HCT116 (cell line): ENCODE data around the gene MAPK4. TPM values are rescaled to one million over a fixed set of nuclear protein-coding genes. Genes with fewer than 3 reads are reported as not detected.

Experiments
- ATAC-seq: fragments of 200-7000 bp; cut with Tn5 transposase; 2 replicates; pipeline ENCODE4 v1.9.1; 2020; ENCODE audit warnings: mild to moderate bottlenecking, moderate library complexity
- BruUV-seq: library from RNA; stranded (reverse); fragments of 400-500 nt; replicated peaks from 2 replicates; lab custom pipeline; 2021; lab: Mats Ljungman, UMichigan
- CTCF ChIA-PET: fragments of 300-600 bp; sonication (Branson Sonifier 250); formaldehyde crosslinking; loops from one replicate; lab custom pipeline; 2021; ENCODE audit warnings: antibody characterized with exemption; lab: Charles Lee
- POLR2A ChIA-PET: fragments of 300-600, 350-600 bp; sonication (Branson Sonifier 250); formaldehyde crosslinking; loops from one replicate; lab custom pipeline; 2021; ENCODE audit warnings: antibody characterized with exemption; lab: Charles Lee
- RAD21 ChIA-PET, 2 experiments: fragments of 300-600 bp; sonication (Branson Sonifier 250); formaldehyde crosslinking; loops; one replicate each; lab custom pipeline; 2023; ENCODE audit warnings: low total read pairs in 2 of 2; ENCODE audit not compliant: uncharacterized antibody in 2 of 2, unreplicated experiment in 2 of 2, low non-redundant PET in 1 of 2; lab: Charles Lee
- DNase-seq: peaks from one replicate; pipeline ENCODE4 v3.0.0-alpha.2; 2010; ENCODE audit warnings: low read depth, low spot score
- H2AFZ ChIP-seq: fragments of 200-600 bp; shearing (Covaris generic), sonication (generic); 2 replicates; pipeline ENCODE4 v1.6.1; 2017; ENCODE audit warnings: low read depth, mixed run types, mixed read lengths, antibody characterized with exemption, low read length; ENCODE audit not compliant: poor library complexity, severe bottlenecking
- H3K27ac ChIP-seq: 2 replicates; pipeline ENCODE4 v1.5.1; 2012; ENCODE audit warnings: low read depth, low read length
- H3K27me3 ChIP-seq: fragments of 200-600 bp; sonication (generic); 2 replicates; pipeline ENCODE4 v1.6.1; 2016; ENCODE audit warnings: mixed run types, low read length, mixed read lengths; ENCODE audit not compliant: insufficient read depth
- H3K36me3 ChIP-seq, 2 experiments: fragments of 200-500 bp in 1 of 2; fragments of 200-600 bp in 1 of 2; sonication (Bioruptor generic) in 1 of 2; sonication (generic) in 1 of 2; 2 replicates each; pipeline versions ENCODE4 v1.5.1 to v1.6.1; 2014 to 2016; ENCODE audit warnings: low read length in 2 of 2, inconsistent platforms in 1 of 2, mixed read lengths in 1 of 2, mixed run types in 1 of 2; ENCODE audit not compliant: insufficient read depth in 2 of 2, control insufficient read depth in 1 of 2
- H3K4me1 ChIP-seq, 2 experiments: fragments of 200-600 bp in 1 of 2; sonication (generic) in 1 of 2; 2 replicates each; pipeline versions ENCODE4 v1.5.1 to v1.6.1; 2012 to 2017; ENCODE audit warnings: low read length in 2 of 2, inconsistent platforms in 1 of 2, mild to moderate bottlenecking in 1 of 2, mixed read lengths in 1 of 2, mixed run types in 1 of 2, moderate library complexity in 1 of 2; ENCODE audit not compliant: insufficient read depth in 2 of 2, control insufficient read depth in 1 of 2
- H3K4me2 ChIP-seq: fragments of 200-600 bp; sonication (generic); 2 replicates; pipeline ENCODE4 v1.6.1; 2017; ENCODE audit warnings: mixed run types, low read length, mixed read lengths
- H3K4me3 ChIP-seq, 2 experiments: fragments of 200-600 bp in 1 of 2; sonication (generic) in 1 of 2; replicated peaks in 1 of 2; 2 replicates each; pipeline ENCODE4 v1.5.1; 2011 to 2016; ENCODE audit warnings: low read length in 2 of 2, control low read depth in 1 of 2, low read depth in 1 of 2, mild to moderate bottlenecking in 1 of 2, mixed read lengths in 1 of 2, mixed run types in 1 of 2
- H3K79me2 ChIP-seq: fragments of 200-600 bp; sonication (generic); 2 replicates; pipeline ENCODE4 v1.6.1; 2017; ENCODE audit warnings: mild to moderate bottlenecking, mixed run types, low read length, moderate library complexity, mixed read lengths; ENCODE audit not compliant: insufficient read depth
- H3K9ac ChIP-seq: fragments of 200-600 bp; sonication (generic); 2 replicates; pipeline ENCODE4 v1.6.1; 2016; ENCODE audit warnings: low read length, mixed read lengths
- H3K9me2 ChIP-seq: fragments of 200-600 bp; sonication (generic), shearing (Covaris generic); 2 replicates; pipeline ENCODE4 v1.6.1; 2017; ENCODE audit warnings: mixed run types, mild to moderate bottlenecking, moderate library complexity; ENCODE audit not compliant: insufficient read depth
- H3K9me3 ChIP-seq, 2 experiments: fragments of 200-500 bp in 1 of 2; fragments of 200-600 bp in 1 of 2; sonication (Bioruptor generic) in 1 of 2; sonication (generic) in 1 of 2; 2 replicates each; pipeline ENCODE4 v1.6.1; 2014 to 2017; ENCODE audit warnings: low read length in 2 of 2, mixed read lengths in 2 of 2, inconsistent platforms in 1 of 2, low read depth in 1 of 2, mild to moderate bottlenecking in 1 of 2, mixed run types in 1 of 2, moderate library complexity in 1 of 2; ENCODE audit not compliant: control insufficient read depth in 1 of 2, insufficient read depth in 1 of 2
- H4K20me1 ChIP-seq: fragments of 200-600 bp; sonication (generic), shearing (Covaris generic); 2 replicates; pipeline ENCODE4 v1.6.1; 2017; ENCODE audit warnings: mixed run types, mild to moderate bottlenecking, moderate library complexity; ENCODE audit not compliant: insufficient read depth
- ATF3 ChIP-seq: IDR thresholded peaks from 2 replicates; pipeline ENCODE4 v1.6.1; 2012
- CEBPB ChIP-seq: IDR thresholded peaks from 2 replicates; pipeline ENCODE4 v1.6.1; 2012; ENCODE audit warnings: low read depth
- CTCF ChIP-seq, 3 experiments: fragments of 200-600 bp in 1 of 3; sonication (generic) in 1 of 3; IDR thresholded peaks in 2 of 3; conservative IDR thresholded peaks in 1 of 3; 2 replicates each; pipeline ENCODE4 v1.5.1; 2012 to 2017; ENCODE audit warnings: low read depth in 2 of 3, low read length in 2 of 3, antibody characterized with exemption in 1 of 3, borderline replicate concordance in 1 of 3, control low read depth in 1 of 3, mild to moderate bottlenecking in 1 of 3, mixed read lengths in 1 of 3, mixed run types in 1 of 3, moderate library complexity in 1 of 3; ENCODE audit not compliant: insufficient read depth in 1 of 3
- EGR1 ChIP-seq: IDR thresholded peaks from 2 replicates; pipeline ENCODE4 v1.6.1; 2012; ENCODE audit warnings: low read depth
- ELF1 ChIP-seq: IDR thresholded peaks from 2 replicates; pipeline ENCODE4 v1.6.1; 2012; ENCODE audit warnings: low read depth, borderline replicate concordance
- EZH2 ChIP-seq: fragments of 200-600 bp; sonication (generic); IDR thresholded peaks from 2 replicates; pipeline ENCODE4 v1.6.1; 2017; ENCODE audit warnings: antibody characterized with exemption, mixed run types
- EZH2phosphoT487 ChIP-seq: fragments of 200-600 bp; IDR thresholded peaks from 2 replicates; pipeline ENCODE4 v1.6.1; 2018; ENCODE audit warnings: antibody characterized with exemption, borderline replicate concordance
- FOSL1 ChIP-seq: IDR thresholded peaks from 2 replicates; pipeline ENCODE4 v1.6.1; 2012; ENCODE audit warnings: low read depth
- JUND ChIP-seq: IDR thresholded peaks from 2 replicates; pipeline ENCODE4 v1.6.1; 2012
- POLR2A ChIP-seq: IDR thresholded peaks from 2 replicates; pipeline ENCODE4 v1.7.0; 2011; ENCODE audit warnings: borderline replicate concordance; ENCODE audit not compliant: insufficient read depth, insufficient read length; ENCODE audit errors: extremely low read depth
- POLR2AphosphoS5 ChIP-seq: IDR thresholded peaks from 2 replicates; pipeline ENCODE4 v1.6.1; 2011; ENCODE audit warnings: mild to moderate bottlenecking, low read depth, low read length, moderate library complexity
- RAD21 ChIP-seq: IDR thresholded peaks from 2 replicates; pipeline ENCODE4 v1.6.1; 2012; ENCODE audit warnings: low read depth, mild to moderate bottlenecking
- SP1 ChIP-seq: IDR thresholded peaks from 2 replicates; pipeline ENCODE4 v1.6.1; 2012; ENCODE audit warnings: low read depth
- SRF ChIP-seq: IDR thresholded peaks from 2 replicates; pipeline ENCODE4 v1.6.1; 2012; ENCODE audit warnings: low read depth
- ZFX ChIP-seq: fragments of 450-650 bp; IDR thresholded peaks from 2 replicates; pipeline ENCODE4 v1.6.1; 2017
- ZNF274 ChIP-seq: fragments of 200-500 bp; sonication (Bioruptor generic); IDR thresholded peaks from 2 replicates; pipeline ENCODE4 v1.6.1; 2014; ENCODE audit warnings: mild to moderate bottlenecking, low read depth, low read length, inconsistent platforms
- intact Hi-C: fragments of 100-400 bp; cut with micrococcal nuclease; formaldehyde crosslinking; loops from 2 replicates; pipeline ENCODE4 v1.10.0; 2022
- total RNA-seq: library from RNA; stranded (reverse); gene quantifications from one replicate; pipeline ENCODE4 v1.2.1, GENCODE V29; 2021; ENCODE audit not compliant: unreplicated experiment

MAPK4 gene
- total RNA-seq, 1 experiment from 2014 or later: 0.89 TPM

- no peaks in the 10 kb centered on the region for H3K4me1 ChIP-seq
- no peaks in the 10 kb centered on the region for H3K9me2 ChIP-seq
- intact Hi-C loops: no loop called here
- ChIA-PET RAD21 (no interaction called here), POLR2A (no interaction called here), CTCF (no interaction called here)
- H3K4me2 ChIP-seq: no peak overlapping the region
- H3K4me3 ChIP-seq: no peak overlapping the region
- H3K9me3 ChIP-seq: no peaks in the 10 kb centered on the region
- no peaks in the 10 kb centered on the region for H3K36me3 ChIP-seq
- H3K79me2 ChIP-seq: no peaks in the 10 kb centered on the region
- H3K9ac ChIP-seq: no peak overlapping the region
- no TSS peak for BruUV-seq
- TF ChIP-seq SP1 (no peak), JUND (no peak), SRF (no peak), POLR2AphosphoS5 (no peak), EZH2phosphoT487 (no peak), CEBPB (no peak), ZNF274 (no peak), ZFX (no peak), RAD21 (no peak), EZH2 (no peak), EGR1 (no peak), CTCF (IDR thresholded peaks at IDR 0.05 in 2 of 3, conservative IDR thresholded peaks at IDR 0.05 in 1 of 3; ENCODE audit: borderline replicate concordance in 1 of 3, insufficient read depth in 1 of 3, low read depth in 2 of 3, low read length in 2 of 3) (no peak), POLR2A (no peak), ATF3 (no peak), ELF1 (no peak), FOSL1 (no peak)
- no peaks in the 10 kb centered on the region for H4K20me1 ChIP-seq
- H3K27ac ChIP-seq: no peak overlapping the region
- DNase-seq: no peak
- ATAC-seq: no peak
- H3K27me3 ChIP-seq: no peaks in the 10 kb centered on the region
- H2AFZ ChIP-seq: no peak overlapping the region
These were observed 167.2 kb downstream of the MAPK4 start for GRCh38 chr18:50726960-50727589.
